Esophagus (tissue), 2 donors: ENCODE measurements around the gene GAS6. TPM values are rescaled to one million over a fixed set of nuclear protein-coding genes. Genes with fewer than 3 reads are reported as not detected.

ENCODE experiments used
- H3K27ac ChIP-seq, 2 donors: one replicate each; pipeline ENCODE4 v1.5.1; 2013; ENCODE audit warnings: low read depth in 2 of 2, mild to moderate bottlenecking in 2 of 2, inconsistent platforms in 1 of 2, low read length in 1 of 2, moderate library complexity in 1 of 2
- H3K27me3 ChIP-seq, 2 donors: one replicate each; pipeline ENCODE4 v1.6.1; 2013; ENCODE audit warnings: low read length in 2 of 2, control low read depth in 1 of 2, mild to moderate bottlenecking in 1 of 2; ENCODE audit not compliant: insufficient read depth in 2 of 2, control insufficient read depth in 1 of 2
- H3K36me3 ChIP-seq, 2 donors: one replicate each; pipeline ENCODE4 v1.6.1; 2013; ENCODE audit warnings: low read length in 1 of 2; ENCODE audit not compliant: control insufficient read depth in 2 of 2, insufficient read depth in 2 of 2
- H3K4me1 ChIP-seq, 2 donors: one replicate each; pipeline ENCODE4 v1.6.1; 2013; ENCODE audit warnings: low read length in 1 of 2; ENCODE audit not compliant: control insufficient read depth in 2 of 2, insufficient read depth in 2 of 2
- H3K4me3 ChIP-seq, 2 donors: one replicate each; pipeline ENCODE4 v1.5.1; 2013; ENCODE audit warnings: low read length in 2 of 2, mild to moderate bottlenecking in 2 of 2, low read depth in 1 of 2, moderate library complexity in 1 of 2
- H3K9me3 ChIP-seq, 2 donors: one replicate each; pipeline ENCODE4 v1.6.1; 2013; ENCODE audit warnings: mild to moderate bottlenecking in 2 of 2, low read depth in 1 of 2, low read length in 1 of 2, moderate library complexity in 1 of 2; ENCODE audit not compliant: control insufficient read depth in 2 of 2, insufficient read depth in 1 of 2
- WGBS, 2 donors: extraction: QIAGEN DNeasy Blood & Tissue Kit; methylation state at CpG; one replicate each; pipeline ENCODE4 v1.1.7; 2013; 5-methylcytosine and 5-hydroxymethylcytosine counted together
- polyA plus RNA-seq, 2 donors: library from polyadenylated mRNA; stranded (reverse); fragments of 200-250 nt; gene quantifications; one replicate each; pipeline ENCODE4 v1.2.3, GENCODE V29; 2013
- donor health status: healthy with polysubstance abuse.
- donor health status: Bipolar disorder and iron deficiency.

The GAS6 gene
- polyA plus RNA-seq, 2 donors, result 47.3 to 56.5 TPM

GRCh38 chr13:113818700-113819295 is 45.1 kb downstream of the GAS6 start:
- H3K4me3 ChIP-seq, result no peak overlapping the region
- H3K27me3 ChIP-seq, result no peaks in the 10 kb centered on the region
- peak overlapping the region in 1 of 2 donors; percentile 69 for H3K27ac ChIP-seq
- no peaks in the 10 kb centered on the region for H3K9me3 ChIP-seq
- peaks cover 17 to 24% of the 10 kb centered on the region in 2 donors for H3K4me1 ChIP-seq
- 86 to 89% methylated on average over 20 to 26 of the region's 26 CpGs for WGBS, 2 donors
- peaks cover 0 to 24% of the 10 kb centered on the region in 2 donors for H3K36me3 ChIP-seq

GRCh38 chr13:113817860-113818691 is 45.8 kb downstream of the GAS6 start:
- WGBS, 2 donors, result 80 to 82% methylated on average over 45 to 60 of the region's 60 CpGs
- Histone ChIP-seq H3K4me1 (peaks cover 17 to 24% of the 10 kb centered on the region in 2 donors), H3K36me3 (peaks cover 0 to 17% of the 10 kb centered on the region in 2 donors), H3K9me3 (no peaks in the 10 kb centered on the region), H3K27me3 (no peaks in the 10 kb centered on the region), H3K27ac (peak overlapping the region; percentile 63 to 69), H3K4me3 (no peak overlapping the region)

- Histone ChIP-seq H3K27me3 (no peaks in the 10 kb centered on the region), H3K4me1 (peaks cover 17 to 23% of the 10 kb centered on the region in 2 donors), H3K4me3 (no peak overlapping the region), H3K27ac (peak overlapping the region; percentile 63 to 69), H3K9me3 (no peaks in the 10 kb centered on the region), H3K36me3 (peaks cover 0 to 10% of the 10 kb centered on the region in 2 donors)
- WGBS, 2 donors, result 15 to 21% methylated on average over 24 of the region's 24 CpGs
Observed at GRCh38 chr13:113816946-113817859, 46.7 kb downstream of the GAS6 start.

- 68 to 71% methylated on average over 25 of the region's 25 CpGs for WGBS, 2 donors
- peaks cover 0 to 6% of the 10 kb centered on the region in 2 donors for H3K36me3 ChIP-seq
- no peak overlapping the region for H3K4me3 ChIP-seq
- H3K27me3 ChIP-seq, result no peaks in the 10 kb centered on the region
- no peaks in the 10 kb centered on the region for H3K9me3 ChIP-seq
- H3K27ac ChIP-seq, result no peak overlapping the region
- peaks cover 11 to 15% of the 10 kb centered on the region in 2 donors for H3K4me1 ChIP-seq
Observed at GRCh38 chr13:113816254-113816929, 47.5 kb downstream of the GAS6 start.

- Histone ChIP-seq H3K4me1 (peaks cover 3 to 10% of the 10 kb centered on the region in 2 donors), H3K27ac (peak overlapping the region in 1 of 2 donors; percentile 25), H3K27me3 (no peaks in the 10 kb centered on the region), H3K4me3 (no peak overlapping the region), H3K36me3 (peaks cover 0 to 6% of the 10 kb centered on the region in 2 donors), H3K9me3 (peaks cover 0 to 3% of the 10 kb centered on the region in 2 donors)
- 70 to 71% methylated on average over 42 of the region's 42 CpGs for WGBS, 2 donors
Observed at GRCh38 chr13:113815151-113816058, 48.5 kb downstream of the GAS6 start.

GRCh38 chr13:113814435-113814821 is 49.4 kb downstream of the GAS6 start:
- Histone ChIP-seq H3K36me3 (peaks cover 0 to 3% of the 10 kb centered on the region in 2 donors), H3K27me3 (no peaks in the 10 kb centered on the region), H3K4me1 (peaks cover 3 to 6% of the 10 kb centered on the region in 2 donors), H3K4me3 (no peak overlapping the region), H3K27ac (no peak overlapping the region), H3K9me3 (peaks cover 0 to 3% of the 10 kb centered on the region in 2 donors)
- 65 to 66% methylated on average over 11 of the region's 11 CpGs for WGBS, 2 donors

- peaks cover 3 to 5% of the 10 kb centered on the region in 2 donors for H3K4me1 ChIP-seq
- no peak overlapping the region for H3K4me3 ChIP-seq
- no peak overlapping the region for H3K27ac ChIP-seq
- WGBS, 2 donors, result 65 to 72% methylated on average over 28 of the region's 28 CpGs
- peaks cover 0 to 3% of the 10 kb centered on the region in 2 donors for H3K9me3 ChIP-seq
- peaks cover 0 to 3% of the 10 kb centered on the region in 2 donors for H3K36me3 ChIP-seq
- H3K27me3 ChIP-seq, result no peaks in the 10 kb centered on the region
Observed at GRCh38 chr13:113813749-113814434, 50.0 kb downstream of the GAS6 start.
